ENCODE results near the gene HRH3.

- no peak for TF ChIP-seq POLR2A (IDR thresholded peaks at IDR 0.05)
- no peak for TF ChIP-seq CTCF (IDR thresholded peaks at IDR 0.05)
Observed at GRCh38 chr20:62195736-62196135, 24.3 kb downstream of the HRH3 start.
